MCF 10A (cell line): ENCODE results near the gene PALD1. TPM values are rescaled to one million over a fixed set of nuclear protein-coding genes. Genes with fewer than 3 reads are reported as not detected.
A peak's percentile ranks its signal among the peaks of the same experiment; 100 is the strongest.

Source experiments
- BruUV-seq: library from RNA; stranded (reverse); fragments of 400-500 nt; replicated peaks from 2 replicates; lab custom pipeline; 2021; lab: Mats Ljungman, UMichigan
- CTCF ChIA-PET: fragments of 300-600 bp; sonication (Branson Sonifier 250); formaldehyde crosslinking; extraction: SDS; loops from one replicate; lab custom pipeline; 2021; ENCODE audit warnings: antibody characterized with exemption, inconsistent platforms; lab: Yijun Ruan, JAX
- POLR2A ChIA-PET: fragments of 300-600, 350-650 bp; sonication (Branson Sonifier 250); formaldehyde crosslinking; extraction: SDS; loops from one replicate; lab custom pipeline; 2020; ENCODE audit warnings: antibody characterized with exemption, inconsistent platforms; lab: Yijun Ruan, JAX
- DNase-seq: peaks from one replicate; pipeline ENCODE4 v3.0.0-alpha.2; 2018; ENCODE audit not compliant: unreplicated experiment
- H3K27ac Mint-ChIP-seq: one replicate; pipeline ENCODE4 v1.8.0; 2022; ENCODE audit warnings: mild to moderate bottlenecking, low read depth, mixed read lengths; ENCODE audit not compliant: unreplicated experiment
- H3K27me3 Mint-ChIP-seq: one replicate; pipeline ENCODE4 v1.8.0; 2022; ENCODE audit warnings: mixed read lengths; ENCODE audit not compliant: insufficient read depth, unreplicated experiment
- H3K36me3 Mint-ChIP-seq: one replicate; pipeline ENCODE4 v1.8.0; 2022; ENCODE audit warnings: mild to moderate bottlenecking, moderate library complexity, mixed read lengths; ENCODE audit not compliant: insufficient read depth, unreplicated experiment
- H3K4me1 Mint-ChIP-seq: one replicate; pipeline ENCODE4 v1.8.0; 2022; ENCODE audit warnings: mixed read lengths; ENCODE audit not compliant: insufficient read depth, unreplicated experiment
- H3K4me3 Mint-ChIP-seq: one replicate; pipeline ENCODE4 v1.8.0; 2022; ENCODE audit warnings: mild to moderate bottlenecking, moderate library complexity, mixed read lengths; ENCODE audit not compliant: unreplicated experiment
- H3K9me3 Mint-ChIP-seq: one replicate; pipeline ENCODE4 v1.8.0; 2022; ENCODE audit warnings: mixed read lengths; ENCODE audit not compliant: unreplicated experiment
- intact Hi-C: fragments of 100-400 bp; cut with micrococcal nuclease; formaldehyde crosslinking; loops from 2 replicates; pipeline ENCODE4 v1.14.1; 2022
- total RNA-seq: library from RNA; stranded (reverse); gene quantifications from 2 replicates; pipeline ENCODE4 v1.2.3, GENCODE V29; 2022
- TF ChIP-seq, protein P1 (sequence below): fragments of 200-600 bp; IDR thresholded peaks from one replicate; pipeline ENCODE4 v1.8.0; 2022; ENCODE audit warnings: antibody characterized with exemption, mild to moderate bottlenecking; ENCODE audit not compliant: unreplicated experiment

PALD1 gene
- total RNA-seq, 1 experiment from 2014 or later: 0.12 TPM

GRCh38 chr10:70546584-70546983 is 68.0 kb downstream of the PALD1 start:
- TF ChIP-seq, protein P1, sequence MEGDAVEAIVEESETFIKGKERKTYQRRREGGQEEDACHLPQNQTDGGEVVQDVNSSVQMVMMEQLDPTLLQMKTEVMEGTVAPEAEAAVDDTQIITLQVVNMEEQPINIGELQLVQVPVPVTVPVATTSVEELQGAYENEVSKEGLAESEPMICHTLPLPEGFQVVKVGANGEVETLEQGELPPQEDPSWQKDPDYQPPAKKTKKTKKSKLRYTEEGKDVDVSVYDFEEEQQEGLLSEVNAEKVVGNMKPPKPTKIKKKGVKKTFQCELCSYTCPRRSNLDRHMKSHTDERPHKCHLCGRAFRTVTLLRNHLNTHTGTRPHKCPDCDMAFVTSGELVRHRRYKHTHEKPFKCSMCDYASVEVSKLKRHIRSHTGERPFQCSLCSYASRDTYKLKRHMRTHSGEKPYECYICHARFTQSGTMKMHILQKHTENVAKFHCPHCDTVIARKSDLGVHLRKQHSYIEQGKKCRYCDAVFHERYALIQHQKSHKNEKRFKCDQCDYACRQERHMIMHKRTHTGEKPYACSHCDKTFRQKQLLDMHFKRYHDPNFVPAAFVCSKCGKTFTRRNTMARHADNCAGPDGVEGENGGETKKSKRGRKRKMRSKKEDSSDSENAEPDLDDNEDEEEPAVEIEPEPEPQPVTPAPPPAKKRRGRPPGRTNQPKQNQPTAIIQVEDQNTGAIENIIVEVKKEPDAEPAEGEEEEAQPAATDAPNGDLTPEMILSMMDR: no peak
- ChIA-PET CTCF (interaction anchor here (0.7 to 1.2 kb wide), 2 partner anchors 38 to 86 kb away, joined by 3 to 4 read pairs; no protein-coding TSS in a partner anchor), POLR2A (interaction anchor here (1.0 kb wide), 1 partner anchor 214 kb away, joined by 3 read pairs; no protein-coding TSS in a partner anchor)
- no peaks in the 10 kb centered on the region for H3K36me3 Mint-ChIP-seq
- H3K9me3 Mint-ChIP-seq: no peaks in the 10 kb centered on the region
- H3K4me1 Mint-ChIP-seq: no peaks in the 10 kb centered on the region
- no peak for DNase-seq
- no peak overlapping the region for H3K4me3 Mint-ChIP-seq
- peaks cover 12% of the 10 kb centered on the region for H3K27me3 Mint-ChIP-seq
- intact Hi-C loops: no loop called here
- no peak overlapping the region for H3K27ac Mint-ChIP-seq
- no TSS peak for BruUV-seq

GRCh38 chr10:70549351-70549961 is 70.9 kb downstream of the PALD1 start:
- ChIA-PET CTCF (interaction anchor here (0.6 to 5.5 kb wide), 39 partner anchors 8 to 1555 kb away, joined by 3 to 95 read pairs (median 4); no protein-coding TSS in a partner anchor), POLR2A (no interaction called here)
- Mint-ChIP-seq H3K9me3 (no peaks in the 10 kb centered on the region), H3K36me3 (no peaks in the 10 kb centered on the region), H3K4me1 (no peaks in the 10 kb centered on the region), H3K4me3 (no peak overlapping the region), H3K27me3 (peaks cover 24% of the 10 kb centered on the region), H3K27ac (no peak overlapping the region)
- TF ChIP-seq, protein P1: no peak
- DNase-seq: no peak
- BruUV-seq: no TSS peak
- intact Hi-C loops: no loop called here

- no TSS peak for BruUV-seq
- TF ChIP-seq, protein P1: peak; percentile 87
- no peaks in the 10 kb centered on the region for H3K9me3 Mint-ChIP-seq
- peak; percentile 75 for DNase-seq
- H3K36me3 Mint-ChIP-seq: no peaks in the 10 kb centered on the region
- no peaks in the 10 kb centered on the region for H3K4me1 Mint-ChIP-seq
- H3K27me3 Mint-ChIP-seq: peaks cover 22% of the 10 kb centered on the region
- intact Hi-C loops: loop anchor here (1.0 to 5.0 kb wide), 5 partner anchors 67 to 662 kb away; partner anchors contain the start of genes SGPL1 and UNC5B
- H3K4me3 Mint-ChIP-seq: no peak overlapping the region
- ChIA-PET CTCF (interaction anchor here (0.5 to 5.5 kb wide), 38 partner anchors 9 to 1701 kb away, joined by 3 to 95 read pairs (median 4); no protein-coding TSS in a partner anchor), POLR2A (no interaction called here)
- H3K27ac Mint-ChIP-seq: no peak overlapping the region
These were observed 71.4 kb downstream of the PALD1 start for GRCh38 chr10:70549962-70550458.

GRCh38 chr10:70550459-70550858 is 71.9 kb downstream of the PALD1 start:
- no peaks in the 10 kb centered on the region for H3K9me3 Mint-ChIP-seq
- H3K36me3 Mint-ChIP-seq: no peaks in the 10 kb centered on the region
- H3K27ac Mint-ChIP-seq: no peak overlapping the region
- DNase-seq: no peak
- BruUV-seq: no TSS peak
- ChIA-PET CTCF (interaction anchor here (0.5 to 5.5 kb wide), 33 partner anchors 9 to 1701 kb away, joined by 3 to 95 read pairs (median 4); no protein-coding TSS in a partner anchor), POLR2A (no interaction called here)
- intact Hi-C loops: loop anchor here (1.0 to 5.0 kb wide), 5 partner anchors 67 to 662 kb away; partner anchors contain the start of genes SGPL1 and UNC5B
- H3K4me3 Mint-ChIP-seq: no peak overlapping the region
- H3K4me1 Mint-ChIP-seq: no peaks in the 10 kb centered on the region
- H3K27me3 Mint-ChIP-seq: peaks cover 22% of the 10 kb centered on the region
- TF ChIP-seq, protein P1: no peak
